Naive thymus-derived CD8-positive, alpha-beta T cell (primary cell): ENCODE results near the gene SCAP. TPM values are rescaled to one million over a fixed set of nuclear protein-coding genes. Genes with fewer than 3 reads are reported as not detected.

ENCODE experiments used
- polyA plus RNA-seq, 3 donors: library from polyadenylated mRNA; unstranded; fragments of 300-500 nt; fragmentation: Illumina TruSeq; gene quantifications; one replicate each; pipeline ENCODE4 v1.2.3, GENCODE V29; 2021
- total RNA-seq, 8 experiments: library from RNA in 2 of 8; stranded (reverse) in 2 of 8; gene quantifications; one replicate each; pipeline ENCODE4 v1.2.3 and lab custom pipeline; 2021 to 2026

SCAP gene
- total and polyA plus RNA-seq, 5 experiments from 2014 or later = 32.3 to 95.9 (median 55.7) TPM

Other genes with a start within 250 kb of the SCAP start
- 1 to 10 TPM; 2.5 to 2.9 TPM for gene KIF9, start 193.1 kb downstream of the SCAP start, total RNA-seq
- 10 to 100 TPM in 1 of 3 donors, 1 to 10 TPM in 2; 3.7 to 10.2 (median 5.4) TPM for gene KIF9, start 193.1 kb downstream of the SCAP start, polyA plus RNA-seq
- 10 to 100 TPM; 20.8 to 21.9 TPM for gene KLHL18, start 193.0 kb downstream of the SCAP start, total RNA-seq
- gene KLHL18, start 193.0 kb downstream of the SCAP start, polyA plus RNA-seq = 10 to 100 TPM; 13.4 to 18.2 (median 16.4) TPM
- gene PTPN23, start 94.9 kb downstream of the SCAP start, total RNA-seq = 10 to 100 TPM; 49.7 to 63.8 TPM
- 1 to 10 TPM; 3.0 to 3.9 (median 3.8) TPM for gene PTPN23, start 94.9 kb downstream of the SCAP start, polyA plus RNA-seq
- 10 to 100 TPM; 30.1 to 39.5 TPM for gene ELP6, start 37.8 kb upstream of the SCAP start, total RNA-seq
- 10 to 100 TPM; 29.9 to 41.9 (median 33.8) TPM for gene ELP6, start 37.8 kb upstream of the SCAP start, polyA plus RNA-seq
- under 1 TPM; 0.33 to 0.44 TPM for gene CSPG5, start 102.9 kb upstream of the SCAP start, total RNA-seq
- gene CSPG5, start 102.9 kb upstream of the SCAP start, polyA plus RNA-seq = under 1 TPM in 1 of 3 donors, not detected in 2; 0.09 TPM